ENCODE results near the gene RPS6KL1.

Gene RPS6KL1

GRCh38 chr14:74927225-74927624 lies 4.2 kb upstream of the RPS6KL1 start:
- Histone ChIP-seq H3K36me3 (ENCODE audit: control insufficient read depth in 2 of 2, insufficient read depth in 1 of 2, low read length in 2 of 2) (no peaks in the 10 kb centered on the region), H3K27ac (ENCODE audit: extremely low read depth, low read depth, low read length) (no peak overlapping the region), H3K4me1 (ENCODE audit: control insufficient read depth, insufficient read depth, low read length) (no peaks in the 10 kb centered on the region), H3K9me3 (ENCODE audit: control insufficient read depth, insufficient read depth, low read depth, low read length) (no peaks in the 10 kb centered on the region), H3K4me3 (ENCODE audit: low read depth, low read length) (no peak overlapping the region)
- no peak for TF ChIP-seq EGR2 (tag by site-specific recombination; IDR thresholded peaks at IDR 0.05; ENCODE audit: low read depth)
- no peak for TF ChIP-seq ZNF529 (tag by site-specific recombination; IDR thresholded peaks at IDR 0.05; ENCODE audit: insufficient replicate concordance)
- TF ChIP-seq ZNF768 (tag by site-specific recombination; IDR thresholded peaks at IDR 0.05): no peak
- no peak for TF ChIP-seq KLF7 (tag by site-specific recombination; IDR thresholded peaks at IDR 0.05; ENCODE audit: borderline replicate concordance)
- TF ChIP-seq ZNF830 (tag by site-specific recombination; IDR thresholded peaks at IDR 0.05; ENCODE audit: low read depth): no peak
- TF ChIP-seq ZNF501 (tag by site-specific recombination; IDR thresholded peaks at IDR 0.05): no peak
- TF ChIP-seq, protein P1, sequence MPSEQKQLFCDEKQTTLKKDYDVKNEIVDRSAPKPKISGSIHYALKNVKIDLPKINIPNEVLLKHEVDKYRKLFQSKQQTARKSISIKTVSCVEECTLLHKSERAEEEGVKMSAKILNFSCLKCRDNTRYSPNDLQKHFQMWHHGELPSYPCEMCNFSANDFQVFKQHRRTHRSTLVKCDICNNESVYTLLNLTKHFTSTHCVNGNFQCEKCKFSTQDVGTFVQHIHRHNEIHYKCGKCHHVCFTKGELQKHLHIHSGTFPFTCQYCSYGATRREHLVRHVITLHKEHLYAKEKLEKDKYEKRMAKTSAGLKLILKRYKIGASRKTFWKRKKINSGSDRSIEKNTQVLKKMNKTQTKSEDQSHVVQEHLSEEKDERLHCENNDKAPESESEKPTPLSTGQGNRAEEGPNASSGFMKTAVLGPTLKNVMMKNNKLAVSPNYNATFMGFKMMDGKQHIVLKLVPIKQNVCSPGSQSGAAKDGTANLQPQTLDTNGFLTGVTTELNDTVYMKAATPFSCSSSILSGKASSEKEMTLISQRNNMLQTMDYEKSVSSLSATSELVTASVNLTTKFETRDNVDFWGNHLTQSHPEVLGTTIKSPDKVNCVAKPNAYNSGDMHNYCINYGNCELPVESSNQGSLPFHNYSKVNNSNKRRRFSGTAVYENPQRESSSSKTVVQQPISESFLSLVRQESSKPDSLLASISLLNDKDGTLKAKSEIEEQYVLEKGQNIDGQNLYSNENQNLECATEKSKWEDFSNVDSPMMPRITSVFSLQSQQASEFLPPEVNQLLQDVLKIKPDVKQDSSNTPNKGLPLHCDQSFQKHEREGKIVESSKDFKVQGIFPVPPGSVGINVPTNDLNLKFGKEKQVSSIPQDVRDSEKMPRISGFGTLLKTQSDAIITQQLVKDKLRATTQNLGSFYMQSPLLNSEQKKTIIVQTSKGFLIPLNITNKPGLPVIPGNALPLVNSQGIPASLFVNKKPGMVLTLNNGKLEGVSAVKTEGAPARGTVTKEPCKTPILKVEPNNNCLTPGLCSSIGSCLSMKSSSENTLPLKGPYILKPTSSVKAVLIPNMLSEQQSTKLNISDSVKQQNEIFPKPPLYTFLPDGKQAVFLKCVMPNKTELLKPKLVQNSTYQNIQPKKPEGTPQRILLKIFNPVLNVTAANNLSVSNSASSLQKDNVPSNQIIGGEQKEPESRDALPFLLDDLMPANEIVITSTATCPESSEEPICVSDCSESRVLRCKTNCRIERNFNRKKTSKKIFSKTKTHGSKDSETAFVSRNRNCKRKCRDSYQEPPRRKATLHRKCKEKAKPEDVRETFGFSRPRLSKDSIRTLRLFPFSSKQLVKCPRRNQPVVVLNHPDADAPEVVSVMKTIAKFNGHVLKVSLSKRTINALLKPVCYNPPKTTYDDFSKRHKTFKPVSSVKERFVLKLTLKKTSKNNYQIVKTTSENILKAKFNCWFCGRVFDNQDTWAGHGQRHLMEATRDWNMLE (tag by site-specific recombination; conservative IDR thresholded peaks at IDR 0.05; ENCODE audit: low read depth): no peak
- TF ChIP-seq ZNF138 (tag by site-specific recombination; IDR thresholded peaks at IDR 0.05; ENCODE audit: borderline replicate concordance): no peak
- TF ChIP-seq ZNF394 (tag by site-specific recombination; IDR thresholded peaks at IDR 0.05; ENCODE audit: borderline replicate concordance): no peak
- no peak for TF ChIP-seq ZNF2 (tag by site-specific recombination; IDR thresholded peaks at IDR 0.05)
- TF ChIP-seq ZNF311 (tag by site-specific recombination; IDR thresholded peaks at IDR 0.05; ENCODE audit: borderline replicate concordance): no peak
- no peak for TF ChIP-seq ZNF398 (tag by site-specific recombination; IDR thresholded peaks at IDR 0.05)
- CTCF ChIA-PET: interaction anchor here (0.6 kb wide), 1 partner anchor 17 kb away, joined by 4 read pairs; no protein-coding TSS in a partner anchor
- POLR2A ChIA-PET: no interaction called here

GRCh38 chr14:74924061-74924460 lies 1.0 kb upstream of the RPS6KL1 start:
- H3K27ac ChIP-seq (ENCODE audit: extremely low read depth, low read depth, low read length): no peak overlapping the region
- POLR2A ChIA-PET: interaction anchor here (0.6 to 2.5 kb wide), 4 partner anchors 7 to 57 kb away, joined by 4 to 8 read pairs (median 6); no protein-coding TSS in a partner anchor
- no peak for TF ChIP-seq ZNF596 (tag by site-specific recombination; IDR thresholded peaks at IDR 0.05)
- no peak for TF ChIP-seq MYNN (tag by site-specific recombination; IDR thresholded peaks at IDR 0.05; ENCODE audit: borderline replicate concordance)
- TF ChIP-seq ZNF660 (tag by site-specific recombination; IDR thresholded peaks at IDR 0.05): no peak
- no peak for TF ChIP-seq ZNF555 (tag by site-specific recombination; conservative IDR thresholded peaks at IDR 0.05)
- no peak for TF ChIP-seq ZNF112 (tag by site-specific recombination; IDR thresholded peaks at IDR 0.05)
- TF ChIP-seq KLF10 (tag by site-specific recombination; IDR thresholded peaks at IDR 0.05): no peak
- TF ChIP-seq KLF16 (tag by site-specific recombination; IDR thresholded peaks at IDR 0.05): no peak
- no peak for TF ChIP-seq GLIS1 (tag by site-specific recombination; IDR thresholded peaks at IDR 0.05)
- no peak for TF ChIP-seq ZEB2 (tag by site-specific recombination; IDR thresholded peaks at IDR 0.05)
- TF ChIP-seq ZNF433 (tag by site-specific recombination; IDR thresholded peaks at IDR 0.05; ENCODE audit: low read depth): no peak
- TF ChIP-seq ZNF132 (tag by site-specific recombination; IDR thresholded peaks at IDR 0.05; ENCODE audit: borderline replicate concordance): no peak
- no peak for TF ChIP-seq ZSCAN30 (tag by site-specific recombination; IDR thresholded peaks at IDR 0.05)
- TF ChIP-seq BCL11B (tag by site-specific recombination; IDR thresholded peaks at IDR 0.05; ENCODE audit: low read depth): no peak
- TF ChIP-seq ZNF155 (tag by site-specific recombination; IDR thresholded peaks at IDR 0.05): no peak
- TF ChIP-seq ZNF768 (tag by site-specific recombination; IDR thresholded peaks at IDR 0.05): no peak
- TF ChIP-seq ZNF558 (tag by site-specific recombination; IDR thresholded peaks at IDR 0.05): no peak
- no peak for TF ChIP-seq ZSCAN18 (tag by site-specific recombination; IDR thresholded peaks at IDR 0.05)
- no peak for TF ChIP-seq ZNF140 (tag by site-specific recombination; IDR thresholded peaks at IDR 0.05)

More at GRCh38 chr14:74924061-74924460, 1.0 kb upstream of the RPS6KL1 start:
- H3K4me1 ChIP-seq (ENCODE audit: control insufficient read depth, insufficient read depth, low read length): no peaks in the 10 kb centered on the region
- H3K9me3 ChIP-seq (ENCODE audit: control insufficient read depth, insufficient read depth, low read depth, low read length): no peaks in the 10 kb centered on the region
- H3K36me3 ChIP-seq (ENCODE audit: control insufficient read depth in 2 of 2, insufficient read depth in 1 of 2, low read length in 2 of 2): peaks cover 0 to 5% of the 10 kb centered on the region in 2 experiments; a peak in 1 of 3 replicates
- CTCF ChIA-PET: interaction anchor here (1.1 to 2.1 kb wide), 3 partner anchors 8 to 21 kb away, joined by 3 to 8 read pairs (median 7); no protein-coding TSS in a partner anchor
- H3K4me3 ChIP-seq (ENCODE audit: low read depth, low read length): no peak overlapping the region
